ENCODE measurements around the gene ERO1B. TPM values are rescaled to one million over a fixed set of nuclear protein-coding genes. Genes with fewer than 3 reads are reported as not detected.

ERO1B gene
- total and polyA plus RNA-seq, 2 of the 4 experiments (the other 2 are of a cell fraction), result 0.54 to 0.60 TPM

DNA sequence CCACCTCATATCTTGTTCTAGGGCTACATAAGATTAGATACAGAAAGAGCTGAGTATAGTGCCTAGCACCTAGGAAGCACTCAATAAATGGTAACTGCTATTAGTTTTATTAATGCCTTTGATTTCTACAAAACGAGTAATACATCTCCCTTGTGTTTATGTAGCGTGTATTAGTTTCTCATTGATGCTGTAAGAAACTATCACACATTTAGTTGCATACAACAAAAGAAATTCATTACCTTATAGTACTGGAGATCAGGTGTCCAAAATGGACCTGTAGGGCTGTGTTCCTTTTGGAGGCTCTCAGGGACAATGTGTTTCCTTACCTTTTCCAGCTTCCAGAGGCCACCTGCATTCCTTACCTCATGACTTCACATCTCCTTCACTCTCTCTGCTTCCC, 961 bp upstream of the ERO1B start:
- H2BK15ac ChIP-seq (ENCODE audit: low read depth, low read length), result no peak overlapping the region
- H3K23ac ChIP-seq (ENCODE audit: low read depth, low read length), result no peak overlapping the region
- no peaks in the 10 kb centered on the region for H3K36me3 ChIP-seq (ENCODE audit: control insufficient read depth, insufficient read depth, low read length)
- CTCF ChIA-PET, result no interaction called here
- H3K4me2 ChIP-seq (ENCODE audit: low read depth, low read length), result peak overlapping the region; percentile 70
- H4K20me1 ChIP-seq (ENCODE audit: insufficient read depth, low read length), result no peaks in the 10 kb centered on the region
- in situ Hi-C loops (cut with MboI; ENCODE audit: low sequenced_read_pairs), result no loop called here
- no peak overlapping the region for H3K27ac ChIP-seq (ENCODE audit: insufficient read depth, low read length)
- POLR2A ChIA-PET (ENCODE audit: unreplicated experiment), result no interaction called here
- H3K4me3 ChIP-seq (ENCODE audit: insufficient read depth, low read depth, low read length), result no peak overlapping the region
- H2AK9ac ChIP-seq (replicated peaks; ENCODE audit: low read depth, low read length, poor library complexity), result no peak overlapping the region
- no peak overlapping the region for H4K5ac ChIP-seq (ENCODE audit: low read depth, low read length)
- no peak for TF ChIP-seq CHD1 (IDR thresholded peaks at IDR 0.05; ENCODE audit: low read depth, low read length)
- TF ChIP-seq MAFK (IDR thresholded peaks at IDR 0.05; ENCODE audit: low read depth, low read length), result no peak
- TF ChIP-seq MAZ (IDR thresholded peaks at IDR 0.05; ENCODE audit: borderline replicate concordance, low read depth, low read length), result no peak
- TF ChIP-seq RCOR1 (IDR thresholded peaks at IDR 0.05; ENCODE audit: insufficient replicate concordance, low read length), result no peak
- TF ChIP-seq, protein P1, sequence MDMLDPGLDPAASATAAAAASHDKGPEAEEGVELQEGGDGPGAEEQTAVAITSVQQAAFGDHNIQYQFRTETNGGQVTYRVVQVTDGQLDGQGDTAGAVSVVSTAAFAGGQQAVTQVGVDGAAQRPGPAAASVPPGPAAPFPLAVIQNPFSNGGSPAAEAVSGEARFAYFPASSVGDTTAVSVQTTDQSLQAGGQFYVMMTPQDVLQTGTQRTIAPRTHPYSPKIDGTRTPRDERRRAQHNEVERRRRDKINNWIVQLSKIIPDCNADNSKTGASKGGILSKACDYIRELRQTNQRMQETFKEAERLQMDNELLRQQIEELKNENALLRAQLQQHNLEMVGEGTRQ (IDR thresholded peaks at IDR 0.05; ENCODE audit: low read depth, low read length), result no peak
- TF ChIP-seq NFE2L2 (IDR thresholded peaks at IDR 0.05; ENCODE audit: low read depth, low read length), result no peak
- TF ChIP-seq RAD21 (IDR thresholded peaks at IDR 0.05; ENCODE audit: low read length), result no peak
- TF ChIP-seq CEBPB (IDR thresholded peaks at IDR 0.05; ENCODE audit: low read depth, low read length), result no peak
- no peak for TF ChIP-seq ELK1 (IDR thresholded peaks at IDR 0.05; ENCODE audit: borderline replicate concordance, low read depth, low read length)
- TF ChIP-seq BHLHE40 (IDR thresholded peaks at IDR 0.05; ENCODE audit: low read depth, low read length), result no peak
- no peak for TF ChIP-seq FOS (IDR thresholded peaks at IDR 0.05; ENCODE audit: low read depth, low read length)
- no peak for TF ChIP-seq SMC3 (IDR thresholded peaks at IDR 0.05; ENCODE audit: low read depth, low read length)
- no peak for TF ChIP-seq CTCF (conservative IDR thresholded peaks at IDR 0.05; ENCODE audit: low read depth, low read length)
- TF ChIP-seq MXI1 (IDR thresholded peaks at IDR 0.05; ENCODE audit: borderline replicate concordance, low read depth, low read length), result no peak
- no peak for TF ChIP-seq RFX5 (IDR thresholded peaks at IDR 0.05; ENCODE audit: low read depth, low read length)
- no peak overlapping the region for H2BK20ac ChIP-seq (ENCODE audit: low read depth, low read length)
- no peaks in the 10 kb centered on the region for H3K79me1 ChIP-seq (ENCODE audit: low read depth in 1 of 2, low read length in 2 of 2)
- H2AFZ ChIP-seq (replicated peaks; ENCODE audit: low read length, poor library complexity), result no peak overlapping the region
- H3K27me3 ChIP-seq (ENCODE audit: control insufficient read depth, insufficient read depth, low read length), result peaks cover 5% of the 10 kb centered on the region
- intact Hi-C loops (cut with micrococcal nuclease), result loop anchor here (2.0 to 5.0 kb wide), 3 partner anchors 140 to 240 kb away; partner anchors contain the start of genes GPR137B and LGALS8
- H3K9me3 ChIP-seq (ENCODE audit: control insufficient read depth, insufficient read depth, low read length), result no peaks in the 10 kb centered on the region
- no peak overlapping the region for H4K8ac ChIP-seq (ENCODE audit: low read depth in 2 of 2, low read length in 2 of 2)
- H3K4ac ChIP-seq (ENCODE audit: low read depth, low read length), result no peak overlapping the region
- DNase-seq (no peak), ATAC-seq (ENCODE audit: low read depth) (no peak)
- H3K56ac ChIP-seq (ENCODE audit: extremely low read depth, insufficient read depth, low read length), result no peak overlapping the region
- no peak overlapping the region for H2AK5ac ChIP-seq (ENCODE audit: low read depth, low read length)
- no peak overlapping the region for H2BK120ac ChIP-seq (ENCODE audit: low read depth, low read length)
- no peaks in the 10 kb centered on the region; the same call in 1 of the 2 replicates for H3K4me1 ChIP-seq (ENCODE audit: control insufficient read depth, insufficient read depth, low read length)
- no peak overlapping the region for H3K9ac ChIP-seq (ENCODE audit: low read depth, low read length)
- dilution Hi-C loops (cut with HindIII; ENCODE audit: low sequenced_read_pairs, unreplicated experiment), result no loop called here
- H4K91ac ChIP-seq (ENCODE audit: insufficient read depth, low read depth, low read length), result no peak overlapping the region
- H2BK5ac ChIP-seq (ENCODE audit: low read depth, low read length, poor library complexity, severe bottlenecking), result no peak overlapping the region
- no CpG with 5 or more reads among the region's 2 CpGs for WGBS, 2 experiments (ENCODE audit: extremely low coverage in 2 of 2, insufficient read length in 1 of 2)
- H3K14ac ChIP-seq (replicated peaks; ENCODE audit: low read depth, low read length), result no peak overlapping the region
- H3K18ac ChIP-seq (ENCODE audit: low read depth, low read length), result no peak overlapping the region
- BruUV-seq (replicated peaks), result no TSS peak
- H3K9me1 ChIP-seq (ENCODE audit: insufficient read depth, low read length), result no peaks in the 10 kb centered on the region
